Kidney epithelial cell (primary cell): ENCODE data around the gene PER1. TPM values are rescaled to one million over a fixed set of nuclear protein-coding genes. Genes with fewer than 3 reads are reported as not detected.
"Not testable (repeated sequence)": the region's sequence is repeated elsewhere in the genome, so short reads cannot be mapped to it uniquely, and the experiment has no call there.

Experiments
- DNase-seq: peaks from one replicate; pipeline ENCODE4 v3.0.0-alpha.2; 2010; ENCODE audit warnings: low read depth
- H3K27me3 ChIP-seq: 2 replicates; pipeline ENCODE4 v1.6.0; 2011; ENCODE audit warnings: low read length; ENCODE audit not compliant: control insufficient read depth, insufficient read depth
- H3K36me3 ChIP-seq: 2 replicates; pipeline ENCODE4 v1.5.1; 2011; ENCODE audit warnings: low read length; ENCODE audit not compliant: control insufficient read depth, insufficient read depth
- H3K4me3 ChIP-seq: 2 replicates; pipeline ENCODE4 v1.5.1; 2011; ENCODE audit warnings: low read depth, mild to moderate bottlenecking, control low read depth, low read length
- CTCF ChIP-seq: IDR thresholded peaks from 2 replicates; pipeline ENCODE4 v1.5.1; 2011; ENCODE audit warnings: mild to moderate bottlenecking, moderate library complexity, low read length, control low read depth, inconsistent platforms; ENCODE audit not compliant: insufficient read depth, poor library complexity, severe bottlenecking
- total RNA-seq: library from RNA; depleted of rRNA; stranded (reverse); fragments of >200 nt; gene quantifications from 2 replicates; pipeline ENCODE4 v1.2.3, GENCODE V29; 2015

Gene PER1
- total RNA-seq, 1 donor from 2014 or later = 11.0 TPM

- no peaks in the 10 kb centered on the region for H3K36me3 ChIP-seq
- peak; percentile 93 for TF ChIP-seq CTCF
- H3K4me3 ChIP-seq = peak overlapping the region; percentile 19
- DNase-seq = no peak
- peaks cover 29% of the 10 kb centered on the region for H3K27me3 ChIP-seq
These were observed 42.3 kb downstream of the PER1 start for GRCh38 chr17:8109661-8110455.

GRCh38 chr17:8108972-8109660, 43.1 kb downstream of the PER1 start:
- no peak for DNase-seq
- peaks cover 26% of the 10 kb centered on the region for H3K27me3 ChIP-seq
- no peak for TF ChIP-seq CTCF
- no peaks in the 10 kb centered on the region for H3K36me3 ChIP-seq
- no peak overlapping the region for H3K4me3 ChIP-seq

- DNase-seq, H3K36me3 ChIP-seq, H3K4me3 ChIP-seq: not testable (repeated sequence)
- H3K27me3 ChIP-seq = peaks cover 26% of the 10 kb centered on the region
These were observed 45.2 kb downstream of the PER1 start for GRCh38 chr17:8106980-8107379.

- H3K4me3 ChIP-seq = no peak overlapping the region
- no peak for TF ChIP-seq CTCF
- H3K36me3 ChIP-seq = no peaks in the 10 kb centered on the region
- no peak for DNase-seq
- H3K27me3 ChIP-seq = peaks cover 25% of the 10 kb centered on the region
These were observed 46.2 kb downstream of the PER1 start for GRCh38 chr17:8105957-8106398.

- H3K27me3 ChIP-seq = peaks cover 15% of the 10 kb centered on the region
- no peaks in the 10 kb centered on the region for H3K36me3 ChIP-seq
- H3K4me3 ChIP-seq = no peak overlapping the region
- no peak for DNase-seq
- TF ChIP-seq CTCF = no peak
These were observed 47.3 kb downstream of the PER1 start for GRCh38 chr17:8104911-8105310.

- Histone ChIP-seq H3K4me3 (no peak overlapping the region), H3K36me3 (no peaks in the 10 kb centered on the region), H3K27me3 (peaks cover 3% of the 10 kb centered on the region)
- DNase-seq = no peak
- TF ChIP-seq CTCF = no peak
These were observed 48.7 kb downstream of the PER1 start for GRCh38 chr17:8103549-8103948.
